SU-DHL-6 (cell line): ENCODE results near the gene CDK11A.

ENCODE experiments used
- H2AFZ ChIP-seq: fragments of 200-600 bp; sonication (generic); 2 replicates; pipeline ENCODE4 v1.6.1; 2014; ENCODE audit warnings: low read depth, mild to moderate bottlenecking, moderate library complexity, mixed read lengths, antibody characterized with exemption, low read length; ENCODE audit not compliant: severe bottlenecking
- H3F3A ChIP-seq: fragments of 200-600 bp; shearing (Covaris generic); 2 replicates; pipeline ENCODE4 v1.6.0; 2016; ENCODE audit warnings: antibody characterized with exemption, mild to moderate bottlenecking; ENCODE audit not compliant: insufficient read depth
- H3K27ac ChIP-seq: fragments of 200-600 bp; sonication (generic); 2 replicates; pipeline ENCODE4 v1.5.1; 2016; ENCODE audit warnings: low read depth, mild to moderate bottlenecking, low read length, moderate library complexity, mixed read lengths
- H3K27me3 ChIP-seq: fragments of 200-600 bp; sonication (generic), shearing (Covaris generic); 2 replicates; pipeline ENCODE4 v1.6.0; 2014; ENCODE audit warnings: mild to moderate bottlenecking, low read length
- H3K36me3 ChIP-seq: fragments of 200-600 bp; sonication (generic); 2 replicates; pipeline ENCODE4 v1.6.1; 2014; ENCODE audit warnings: mild to moderate bottlenecking, low read length, mixed read lengths
- H3K4me2 ChIP-seq: fragments of 300-600, 200-600 bp; shearing (Covaris generic), sonication (generic); 2 replicates; pipeline ENCODE4 v1.6.0; 2014; ENCODE audit warnings: low read length, low read depth, mild to moderate bottlenecking; ENCODE audit not compliant: poor library complexity, severe bottlenecking
- H3K4me3 ChIP-seq: fragments of 200-600 bp; sonication (generic); 2 replicates; pipeline ENCODE4 v1.5.1; 2014; ENCODE audit warnings: antibody characterized with exemption, low read length, mild to moderate bottlenecking, mixed read lengths; ENCODE audit not compliant: insufficient read depth, poor library complexity, severe bottlenecking
- H3K79me2 ChIP-seq: fragments of 200-600 bp; sonication (generic); 2 replicates; pipeline ENCODE4 v1.6.1; 2014; ENCODE audit warnings: mild to moderate bottlenecking, low read length, moderate library complexity; ENCODE audit not compliant: insufficient read depth
- H3K9ac ChIP-seq: fragments of 200-600 bp; sonication (generic); 2 replicates; pipeline ENCODE4 v1.7.0; 2014; ENCODE audit warnings: mild to moderate bottlenecking, low read length
- H3K9me2 ChIP-seq: fragments of 200-600 bp; sonication (generic); replicated peaks from 2 replicates; pipeline ENCODE4 v1.6.1; 2014; ENCODE audit warnings: low read length; ENCODE audit not compliant: insufficient read depth
- H3K9me3 ChIP-seq: fragments of 200-600 bp; sonication (generic); 2 replicates; pipeline ENCODE4 v1.6.1; 2014; ENCODE audit warnings: low read length, mixed read lengths; ENCODE audit not compliant: insufficient read depth
- H4K20me1 ChIP-seq: fragments of 200-600 bp; sonication (generic); 2 replicates; pipeline ENCODE4 v1.6.1; 2014; ENCODE audit warnings: low read depth, mild to moderate bottlenecking, antibody characterized with exemption, low read length, moderate library complexity, mixed read lengths
- EZH2phosphoT487 ChIP-seq: fragments of 200-600 bp; sonication (generic), shearing (Covaris generic); conservative IDR thresholded peaks from 2 replicates; pipeline ENCODE4 v1.6.1; 2018; ENCODE audit warnings: mild to moderate bottlenecking, antibody characterized with exemption, low read length, moderate library complexity, mixed read lengths
- TF ChIP-seq, protein P1 (sequence below): fragments of 200-600 bp; sonication (generic); IDR thresholded peaks from one replicate; pipeline ENCODE4 v1.5.1; 2017; ENCODE audit warnings: antibody characterized with exemption, mild to moderate bottlenecking, low read length, moderate library complexity; ENCODE audit not compliant: insufficient read depth, poor library complexity, severe bottlenecking

The CDK11A gene

DNA sequence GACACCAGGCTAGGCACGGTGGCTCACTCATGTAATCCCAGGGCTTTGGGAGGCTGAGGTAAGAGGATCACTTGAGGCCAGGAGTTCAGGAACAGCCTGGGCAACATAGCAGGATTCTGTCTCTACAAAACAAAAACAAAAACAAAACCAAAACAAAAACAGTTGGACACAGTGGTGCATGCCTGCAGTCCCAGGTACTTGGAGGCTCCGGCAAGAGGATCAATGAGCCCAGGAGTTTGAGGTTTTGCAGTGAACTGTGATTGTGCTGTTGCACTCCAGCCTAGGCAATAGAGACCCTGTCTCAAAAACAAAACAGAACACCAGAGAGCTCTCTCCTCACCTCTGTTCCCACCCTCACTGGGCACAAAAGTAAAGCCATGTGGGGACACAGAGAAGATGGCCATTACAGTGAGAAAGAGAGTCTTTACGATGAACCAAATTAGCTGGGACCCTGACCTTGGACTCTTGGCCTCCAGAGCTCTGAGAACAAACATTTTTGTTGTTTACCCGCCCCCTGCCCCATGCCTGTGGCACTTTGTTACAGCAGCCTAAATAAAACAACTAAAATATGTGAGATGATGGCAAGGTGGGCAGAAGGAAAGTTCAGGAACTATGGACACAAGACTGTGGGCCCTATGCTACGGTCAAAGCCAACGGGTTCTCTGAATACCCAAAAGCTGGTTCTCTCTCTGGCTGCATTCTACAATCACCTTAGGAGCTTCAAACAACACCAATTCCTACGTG, 44.3 kb upstream of the CDK11A start:
- no peak overlapping the region for H3K9ac ChIP-seq

DNA sequence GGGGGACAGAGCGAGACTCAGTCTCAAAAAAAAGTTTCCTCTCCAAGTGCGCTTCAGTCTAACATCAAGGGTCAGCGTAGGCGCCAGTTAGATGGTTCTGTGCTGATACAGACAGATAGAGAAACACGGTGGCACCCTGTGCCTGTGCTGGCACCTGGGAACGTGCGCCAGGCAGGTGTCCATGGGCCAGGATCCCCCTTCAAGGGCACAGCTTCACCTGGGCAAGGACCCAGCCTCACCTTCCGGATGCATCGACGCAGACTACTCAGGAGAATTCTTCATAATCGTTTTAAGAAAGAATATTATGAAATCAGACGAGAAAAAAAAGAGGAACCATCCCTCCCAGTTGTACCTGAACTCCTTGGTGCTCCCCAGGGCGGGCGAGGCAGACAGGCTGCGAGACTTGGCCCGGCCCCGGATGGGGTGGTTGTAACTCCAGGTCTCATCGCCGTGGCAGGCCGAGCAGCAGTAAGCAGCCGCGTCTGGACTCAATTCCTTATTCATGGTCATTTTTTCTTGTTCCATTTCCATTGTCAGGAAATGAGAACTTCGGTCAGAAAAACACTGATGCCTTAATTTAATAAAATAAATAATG, 40.8 kb upstream of the CDK11A start:
- Histone ChIP-seq H3K9me3 (no peaks in the 10 kb centered on the region), H3K27me3 (no peaks in the 10 kb centered on the region), H4K20me1 (peaks cover 5% of the 10 kb centered on the region; the same call in 1 of the 2 replicates), H3K4me2 (no peak overlapping the region), H3K4me3 (no peak overlapping the region), H3F3A (no peaks in the 10 kb centered on the region), H2AFZ (no peak overlapping the region), H3K9me2 (no peaks in the 10 kb centered on the region), H3K79me2 (peaks cover 91% of the 10 kb centered on the region), H3K27ac (no peak overlapping the region), H3K36me3 (peaks cover 13% of the 10 kb centered on the region; the same call in 1 of the 2 replicates), H3K9ac (no peak overlapping the region)
- no peak for TF ChIP-seq EZH2phosphoT487
- TF ChIP-seq, protein P1, sequence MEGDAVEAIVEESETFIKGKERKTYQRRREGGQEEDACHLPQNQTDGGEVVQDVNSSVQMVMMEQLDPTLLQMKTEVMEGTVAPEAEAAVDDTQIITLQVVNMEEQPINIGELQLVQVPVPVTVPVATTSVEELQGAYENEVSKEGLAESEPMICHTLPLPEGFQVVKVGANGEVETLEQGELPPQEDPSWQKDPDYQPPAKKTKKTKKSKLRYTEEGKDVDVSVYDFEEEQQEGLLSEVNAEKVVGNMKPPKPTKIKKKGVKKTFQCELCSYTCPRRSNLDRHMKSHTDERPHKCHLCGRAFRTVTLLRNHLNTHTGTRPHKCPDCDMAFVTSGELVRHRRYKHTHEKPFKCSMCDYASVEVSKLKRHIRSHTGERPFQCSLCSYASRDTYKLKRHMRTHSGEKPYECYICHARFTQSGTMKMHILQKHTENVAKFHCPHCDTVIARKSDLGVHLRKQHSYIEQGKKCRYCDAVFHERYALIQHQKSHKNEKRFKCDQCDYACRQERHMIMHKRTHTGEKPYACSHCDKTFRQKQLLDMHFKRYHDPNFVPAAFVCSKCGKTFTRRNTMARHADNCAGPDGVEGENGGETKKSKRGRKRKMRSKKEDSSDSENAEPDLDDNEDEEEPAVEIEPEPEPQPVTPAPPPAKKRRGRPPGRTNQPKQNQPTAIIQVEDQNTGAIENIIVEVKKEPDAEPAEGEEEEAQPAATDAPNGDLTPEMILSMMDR = no peak

More for the DNA sequence above, 44.3 kb upstream of the CDK11A start:
- Histone ChIP-seq H3K27ac (no peak overlapping the region), H3K4me3 (no peak overlapping the region), H3K27me3 (no peaks in the 10 kb centered on the region), H3K36me3 (peaks cover 16% of the 10 kb centered on the region; the same call in 1 of the 2 replicates), H3K9me3 (no peaks in the 10 kb centered on the region), H4K20me1 (peaks cover 5% of the 10 kb centered on the region; the same call in 1 of the 2 replicates), H3K79me2 (peaks cover 98% of the 10 kb centered on the region), H3F3A (no peaks in the 10 kb centered on the region), H3K9me2 (no peaks in the 10 kb centered on the region), H2AFZ (no peak overlapping the region), H3K4me2 (no peak overlapping the region)
- TF ChIP-seq EZH2phosphoT487 = no peak
- TF ChIP-seq, protein P1 = no peak

DNA sequence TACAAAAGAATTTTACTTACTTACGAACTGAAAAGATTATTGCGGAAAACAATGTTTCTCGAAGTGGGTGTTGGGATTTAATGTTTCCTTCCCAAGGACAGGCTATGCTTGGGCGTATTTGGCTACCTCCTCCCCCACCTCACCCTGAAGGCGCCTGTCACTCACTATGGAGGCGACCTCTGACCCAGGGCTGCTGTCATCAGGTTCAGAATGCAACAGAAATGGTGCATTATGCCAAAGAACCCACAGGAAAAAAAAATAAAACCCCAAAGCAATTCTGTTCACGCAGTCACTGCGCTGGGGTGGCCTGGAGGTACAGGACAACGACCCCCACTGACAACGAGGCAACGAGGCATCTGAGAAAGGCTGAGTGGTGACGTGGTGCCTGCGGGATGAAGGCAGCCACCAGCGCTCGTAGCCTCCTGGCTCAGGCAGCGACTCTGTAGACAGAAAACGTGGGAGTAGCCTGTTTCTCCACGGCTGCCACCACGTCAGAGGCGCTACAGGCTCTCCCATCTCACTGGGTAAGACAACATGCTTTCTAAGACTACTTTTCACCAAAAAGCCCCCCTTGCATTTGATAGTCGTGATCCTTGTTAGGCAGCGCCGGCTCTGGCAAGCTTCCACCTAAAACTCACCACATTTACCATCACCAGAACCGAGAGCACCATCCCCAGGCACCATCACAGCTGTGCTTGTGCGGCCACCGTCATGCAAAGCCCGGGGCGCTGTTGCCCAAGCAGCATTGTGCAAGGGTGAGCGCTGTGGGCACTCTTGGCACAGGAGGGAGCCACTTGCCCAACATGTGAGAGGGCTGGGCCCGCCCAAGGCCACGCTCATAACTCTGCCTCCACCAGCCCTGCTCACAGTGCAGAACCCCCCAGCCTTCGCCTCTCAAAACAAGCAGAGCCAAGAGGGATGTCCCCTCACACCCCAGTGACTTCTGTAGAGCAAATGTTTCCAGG, 39.8 kb upstream of the CDK11A start:
- H3K9me3 ChIP-seq = no peaks in the 10 kb centered on the region
- H4K20me1 ChIP-seq = peaks cover 5% of the 10 kb centered on the region; the same call in 1 of the 2 replicates
- H3K4me3 ChIP-seq = no peak overlapping the region
- H2AFZ ChIP-seq = no peak overlapping the region
- no peak overlapping the region for H3K9ac ChIP-seq
- H3K79me2 ChIP-seq = peaks cover 84% of the 10 kb centered on the region
- no peaks in the 10 kb centered on the region for H3K27me3 ChIP-seq
- H3F3A ChIP-seq = no peaks in the 10 kb centered on the region
- no peak overlapping the region for H3K27ac ChIP-seq
- H3K4me2 ChIP-seq = no peak overlapping the region
- no peak for TF ChIP-seq EZH2phosphoT487
- TF ChIP-seq, protein P1 = no peak
- H3K9me2 ChIP-seq = no peaks in the 10 kb centered on the region
- H3K36me3 ChIP-seq = peaks cover 13% of the 10 kb centered on the region; the same call in 1 of the 2 replicates
